H9 (cell line): ENCODE measurements around the gene SHISA3. TPM values are rescaled to one million over a fixed set of nuclear protein-coding genes. Genes with fewer than 3 reads are reported as not detected.

Source experiments
- DNase-seq: peaks from one replicate; pipeline ENCODE4 v3.0.0-alpha.2; 2017
- H2AFZ ChIP-seq: one replicate; pipeline ENCODE4 v1.6.1; 2013; ENCODE audit warnings: mild to moderate bottlenecking, low read length, control low read depth, moderate library complexity
- H2AK5ac ChIP-seq: 2 replicates; pipeline ENCODE4 v1.6.1; 2013; ENCODE audit warnings: low read length, control low read depth, mixed read lengths; ENCODE audit not compliant: insufficient read length
- H2BK120ac ChIP-seq: one replicate; pipeline ENCODE4 v1.6.1; 2013; ENCODE audit warnings: low read depth, mild to moderate bottlenecking, low read length, control low read depth, inconsistent platforms; ENCODE audit not compliant: poor library complexity, severe bottlenecking
- H2BK12ac ChIP-seq: 2 replicates; pipeline ENCODE4 v1.6.1; 2013; ENCODE audit warnings: low read length, control low read depth, mixed read lengths, low read depth; ENCODE audit not compliant: insufficient read length
- H2BK15ac ChIP-seq: 2 replicates; pipeline ENCODE4 v1.6.1; 2013; ENCODE audit warnings: low read depth, low read length, control low read depth
- H2BK20ac ChIP-seq: one replicate; pipeline ENCODE4 v1.6.1; 2013; ENCODE audit warnings: low read depth, mild to moderate bottlenecking, low read length, control low read depth, inconsistent platforms; ENCODE audit not compliant: poor library complexity, severe bottlenecking
- H2BK5ac ChIP-seq: 2 replicates; pipeline ENCODE4 v1.6.1; 2013; ENCODE audit warnings: low read length, control low read depth, mixed read lengths; ENCODE audit not compliant: insufficient read length
- H3K14ac ChIP-seq: 2 replicates; pipeline ENCODE4 v1.6.1; 2013; ENCODE audit warnings: low read length, control low read depth; ENCODE audit not compliant: insufficient read depth
- H3K18ac ChIP-seq: 2 replicates; pipeline ENCODE4 v1.6.1; 2013; ENCODE audit warnings: low read depth, mild to moderate bottlenecking, mixed read lengths, low read length, control low read depth; ENCODE audit not compliant: insufficient read length
- H3K23ac ChIP-seq: 2 replicates; pipeline ENCODE4 v1.6.1; 2013; ENCODE audit warnings: low read length, control low read depth, mixed read lengths, low read depth; ENCODE audit not compliant: insufficient read length
- H3K23me2 ChIP-seq: 2 replicates; pipeline ENCODE4 v1.6.1; 2013; ENCODE audit warnings: low read depth, mild to moderate bottlenecking, mixed read lengths, low read length, control low read depth; ENCODE audit not compliant: insufficient read length, poor library complexity, severe bottlenecking
- H3K27ac ChIP-seq: 2 replicates; pipeline ENCODE4 v1.5.1; 2013; ENCODE audit warnings: low read length, control low read depth, mixed read lengths, low read depth; ENCODE audit not compliant: insufficient read length
- H3K27me3 ChIP-seq: 2 replicates; pipeline ENCODE4 v1.6.1; 2013; ENCODE audit warnings: low read length, control low read depth, inconsistent platforms; ENCODE audit not compliant: insufficient read depth
- H3K4ac ChIP-seq: 2 replicates; pipeline ENCODE4 v1.6.1; 2013; ENCODE audit warnings: low read depth, mild to moderate bottlenecking, control low read depth, inconsistent platforms, low read length, moderate library complexity
- H3K4me1 ChIP-seq: 2 replicates; pipeline ENCODE4 v1.6.1; 2013; ENCODE audit warnings: low read length, control low read depth, inconsistent platforms; ENCODE audit not compliant: insufficient read depth
- H3K4me2 ChIP-seq: 2 replicates; pipeline ENCODE4 v1.6.1; 2013; ENCODE audit warnings: low read length, control low read depth, mixed read lengths; ENCODE audit not compliant: insufficient read length, insufficient read depth
- H3K56ac ChIP-seq: 2 replicates; pipeline ENCODE4 v1.6.1; 2013; ENCODE audit warnings: low read depth, mild to moderate bottlenecking, mixed read lengths, low read length, control low read depth; ENCODE audit not compliant: insufficient read length
- H3K79me1 ChIP-seq: 2 replicates; pipeline ENCODE4 v1.6.1; 2013; ENCODE audit warnings: low read depth, mild to moderate bottlenecking, moderate library complexity, low read length, control low read depth, inconsistent platforms; ENCODE audit not compliant: insufficient read depth, poor library complexity, severe bottlenecking
- H3K79me2 ChIP-seq: 2 replicates; pipeline ENCODE4 v1.6.1; 2013; ENCODE audit warnings: low read length, control low read depth, inconsistent platforms; ENCODE audit not compliant: insufficient read depth
- H3K9ac ChIP-seq: 2 replicates; pipeline ENCODE4 v1.6.1; 2013; ENCODE audit warnings: low read length, control low read depth, mixed read lengths; ENCODE audit not compliant: insufficient read length; ENCODE audit errors: extremely low read depth
- H3K9me3 ChIP-seq: one replicate; pipeline ENCODE4 v1.6.1; 2013; ENCODE audit warnings: low read depth, low read length, inconsistent platforms; ENCODE audit not compliant: control insufficient read depth
- H3T11ph ChIP-seq: one replicate; pipeline ENCODE4 v1.6.1; 2013; ENCODE audit warnings: mild to moderate bottlenecking, low read length, control low read depth, inconsistent platforms
- H4K20me1 ChIP-seq: one replicate; pipeline ENCODE4 v1.6.1; 2013; ENCODE audit not compliant: control insufficient read depth, insufficient read length, insufficient read depth
- H4K5ac ChIP-seq: 2 replicates; pipeline ENCODE4 v1.6.1; 2013; ENCODE audit warnings: low read depth, mild to moderate bottlenecking, mixed read lengths, low read length, control low read depth; ENCODE audit not compliant: insufficient read length
- H4K8ac ChIP-seq: replicated peaks from 2 replicates; pipeline ENCODE4 v1.6.1; 2013; ENCODE audit warnings: low read length, control low read depth, mixed read lengths, low read depth; ENCODE audit not compliant: insufficient read length
- H4K91ac ChIP-seq: 2 replicates; pipeline ENCODE4 v1.6.1; 2013; ENCODE audit warnings: low read depth, mild to moderate bottlenecking, moderate library complexity, mixed read lengths, low read length, control low read depth; ENCODE audit not compliant: insufficient read length
- H3K27ac Mint-ChIP-seq, 3 experiments: 2 replicates in 2 of 3; 3 replicates in 1 of 3; pipeline ENCODE4 v1.8.0; 2020 to 2021; ENCODE audit warnings: mixed read lengths in 3 of 3, mild to moderate bottlenecking in 1 of 3, moderate library complexity in 1 of 3
- H3K27me3 Mint-ChIP-seq: 2 replicates; pipeline ENCODE4 v1.8.0; 2021; ENCODE audit warnings: low read depth, mild to moderate bottlenecking, moderate library complexity, mixed read lengths
- H3K36me3 Mint-ChIP-seq, 3 experiments: 2 replicates in 2 of 3; 3 replicates in 1 of 3; pipeline ENCODE4 v1.8.0; 2020 to 2021; ENCODE audit warnings: low read depth in 3 of 3, mixed read lengths in 3 of 3; ENCODE audit not compliant: insufficient read depth in 1 of 3
- H3K4me1 Mint-ChIP-seq, 2 experiments: 2 replicates each; pipeline ENCODE4 v1.8.0; 2020; ENCODE audit warnings: mixed read lengths in 2 of 2
- H3K4me3 Mint-ChIP-seq, 2 experiments: 2 replicates in 1 of 2; 3 replicates in 1 of 2; pipeline ENCODE4 v1.8.0; 2020 to 2021; ENCODE audit warnings: mild to moderate bottlenecking in 2 of 2, mixed read lengths in 2 of 2, moderate library complexity in 1 of 2
- H3K9me3 Mint-ChIP-seq, 2 experiments: 2 replicates in 1 of 2; 3 replicates in 1 of 2; pipeline ENCODE4 v1.8.0; 2020; ENCODE audit warnings: mild to moderate bottlenecking in 2 of 2, mixed read lengths in 2 of 2, moderate library complexity in 1 of 2
- WGBS: extraction: QIAGEN DNeasy Blood & Tissue Kit; methylation state at CpG from one replicate; pipeline ENCODE4 v1.1.7; 2013; ENCODE audit warnings: missing lambda C conversion rate, low lambda C conversion rate, mixed read lengths; ENCODE audit not compliant: insufficient read length; ENCODE audit errors: extremely low coverage; 5-methylcytosine and 5-hydroxymethylcytosine counted together
- total RNA-seq: library from RNA; stranded (reverse); gene quantifications from 2 replicates; pipeline ENCODE4 v1.2.1, GENCODE V29; 2021
- TF ChIP-seq, protein P1 (sequence below): fragments of 200-600 bp; sonication (generic); conservative IDR thresholded peaks from 3 replicates; pipeline ENCODE4 v1.8.0; 2021; ENCODE audit warnings: antibody characterized with exemption, mild to moderate bottlenecking

Gene SHISA3
- total RNA-seq, 1 experiment from 2014 or later, result 1.7 TPM

DNA sequence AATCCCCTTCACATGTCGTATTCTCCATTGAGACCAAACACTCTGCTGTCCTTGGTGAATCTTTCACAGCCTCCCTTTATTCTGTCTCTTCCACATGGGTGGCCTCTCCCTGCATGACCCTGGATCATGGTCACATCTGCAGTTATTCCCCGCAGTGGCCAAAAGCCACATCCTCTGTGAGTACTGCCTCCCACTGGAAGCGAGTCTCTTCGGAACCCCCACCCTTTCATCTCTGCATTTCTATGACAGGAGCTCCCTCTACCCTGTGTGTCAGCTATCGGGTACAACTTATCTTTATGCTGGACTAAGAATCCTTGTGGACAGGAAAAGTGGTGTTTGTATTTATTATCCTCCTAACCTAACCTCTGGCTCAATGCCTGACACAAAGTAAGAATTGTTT is 48.6 kb upstream of the SHISA3 start:
- H3K79me2 ChIP-seq, result no peaks in the 10 kb centered on the region
- no peak overlapping the region for H3K27ac ChIP-seq
- no peak overlapping the region for H3K23ac ChIP-seq
- H2AFZ ChIP-seq, result no peak overlapping the region
- no peak overlapping the region for H3K9ac ChIP-seq
- no peak overlapping the region for H3T11ph ChIP-seq
- no peaks in the 10 kb centered on the region for H3K27me3 ChIP-seq
- H3K4me1 Mint-ChIP-seq, result peaks cover 16 to 17% of the 10 kb centered on the region in 2 experiments
- H3K23me2 ChIP-seq, result no peaks in the 10 kb centered on the region
- H4K8ac ChIP-seq, result no peak overlapping the region
- H3K4me1 ChIP-seq, result no peaks in the 10 kb centered on the region
- TF ChIP-seq, protein P1, sequence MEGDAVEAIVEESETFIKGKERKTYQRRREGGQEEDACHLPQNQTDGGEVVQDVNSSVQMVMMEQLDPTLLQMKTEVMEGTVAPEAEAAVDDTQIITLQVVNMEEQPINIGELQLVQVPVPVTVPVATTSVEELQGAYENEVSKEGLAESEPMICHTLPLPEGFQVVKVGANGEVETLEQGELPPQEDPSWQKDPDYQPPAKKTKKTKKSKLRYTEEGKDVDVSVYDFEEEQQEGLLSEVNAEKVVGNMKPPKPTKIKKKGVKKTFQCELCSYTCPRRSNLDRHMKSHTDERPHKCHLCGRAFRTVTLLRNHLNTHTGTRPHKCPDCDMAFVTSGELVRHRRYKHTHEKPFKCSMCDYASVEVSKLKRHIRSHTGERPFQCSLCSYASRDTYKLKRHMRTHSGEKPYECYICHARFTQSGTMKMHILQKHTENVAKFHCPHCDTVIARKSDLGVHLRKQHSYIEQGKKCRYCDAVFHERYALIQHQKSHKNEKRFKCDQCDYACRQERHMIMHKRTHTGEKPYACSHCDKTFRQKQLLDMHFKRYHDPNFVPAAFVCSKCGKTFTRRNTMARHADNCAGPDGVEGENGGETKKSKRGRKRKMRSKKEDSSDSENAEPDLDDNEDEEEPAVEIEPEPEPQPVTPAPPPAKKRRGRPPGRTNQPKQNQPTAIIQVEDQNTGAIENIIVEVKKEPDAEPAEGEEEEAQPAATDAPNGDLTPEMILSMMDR, result no peak
- no peak overlapping the region for H3K56ac ChIP-seq
- no peak overlapping the region for H3K4me3 Mint-ChIP-seq
- peak overlapping the region in 1 of 3 experiments; percentile 40; a peak in 1 of 7 replicates for H3K27ac Mint-ChIP-seq
- H4K20me1 ChIP-seq, result no peaks in the 10 kb centered on the region
- H3K27me3 Mint-ChIP-seq, result peaks cover 3% of the 10 kb centered on the region
- H2BK120ac ChIP-seq, result no peak overlapping the region
- H2BK15ac ChIP-seq, result no peak overlapping the region
- H3K79me1 ChIP-seq, result no peaks in the 10 kb centered on the region
- no peak overlapping the region for H3K4ac ChIP-seq
- no CpG with 5 or more reads among the region's 5 CpGs for WGBS
- H2BK20ac ChIP-seq, result no peak overlapping the region
- H2BK12ac ChIP-seq, result no peak overlapping the region
- H3K9me3 Mint-ChIP-seq, result no peaks in the 10 kb centered on the region
- no peaks in the 10 kb centered on the region for H3K9me3 ChIP-seq
- no peak overlapping the region for H2BK5ac ChIP-seq
- no peak for DNase-seq
- H4K91ac ChIP-seq, result no peak overlapping the region
- H3K18ac ChIP-seq, result no peak overlapping the region
- no peaks in the 10 kb centered on the region for H3K36me3 Mint-ChIP-seq
- no peak overlapping the region for H3K14ac ChIP-seq
- H3K4me2 ChIP-seq, result no peak overlapping the region
- H2AK5ac ChIP-seq, result no peak overlapping the region
- H4K5ac ChIP-seq, result no peak overlapping the region
